DOHH2 (cell line): ENCODE measurements around the gene RGS7.

Experiments used
- EZH2phosphoT487 ChIP-seq: fragments of 200-600 bp; sonication (generic); IDR thresholded peaks from 2 replicates; pipeline ENCODE4 v1.6.1; 2017; ENCODE audit warnings: borderline replicate concordance, mild to moderate bottlenecking, antibody characterized with exemption, low read length, moderate library complexity, mixed read lengths
- TF ChIP-seq, protein P1 (sequence below): fragments of 200-600 bp; sonication (generic); IDR thresholded peaks from one replicate; pipeline ENCODE4 v1.5.1; 2014; ENCODE audit warnings: antibody characterized with exemption, mild to moderate bottlenecking, low read depth, low read length; ENCODE audit not compliant: poor library complexity, severe bottlenecking

DNA sequence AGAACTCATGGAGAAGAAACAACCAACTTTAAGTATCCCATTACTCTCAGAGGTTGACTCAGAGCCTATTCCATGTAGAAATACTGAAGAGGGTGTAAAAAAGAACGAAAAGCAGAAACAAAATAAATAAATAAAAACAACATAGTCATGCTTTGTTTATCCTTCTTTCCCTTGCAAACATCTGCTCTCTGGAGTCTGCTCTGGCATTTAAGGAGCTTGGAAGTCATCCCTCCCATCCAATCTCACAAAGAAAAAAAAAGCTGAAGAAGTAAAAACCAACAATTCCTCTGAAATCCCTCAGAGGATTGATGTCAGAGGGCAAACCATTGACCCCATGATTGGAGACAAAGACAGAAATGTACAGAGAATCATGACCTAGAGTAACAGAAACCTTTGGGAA, 442.5 kb downstream of the RGS7 start:
- TF ChIP-seq, protein P1, sequence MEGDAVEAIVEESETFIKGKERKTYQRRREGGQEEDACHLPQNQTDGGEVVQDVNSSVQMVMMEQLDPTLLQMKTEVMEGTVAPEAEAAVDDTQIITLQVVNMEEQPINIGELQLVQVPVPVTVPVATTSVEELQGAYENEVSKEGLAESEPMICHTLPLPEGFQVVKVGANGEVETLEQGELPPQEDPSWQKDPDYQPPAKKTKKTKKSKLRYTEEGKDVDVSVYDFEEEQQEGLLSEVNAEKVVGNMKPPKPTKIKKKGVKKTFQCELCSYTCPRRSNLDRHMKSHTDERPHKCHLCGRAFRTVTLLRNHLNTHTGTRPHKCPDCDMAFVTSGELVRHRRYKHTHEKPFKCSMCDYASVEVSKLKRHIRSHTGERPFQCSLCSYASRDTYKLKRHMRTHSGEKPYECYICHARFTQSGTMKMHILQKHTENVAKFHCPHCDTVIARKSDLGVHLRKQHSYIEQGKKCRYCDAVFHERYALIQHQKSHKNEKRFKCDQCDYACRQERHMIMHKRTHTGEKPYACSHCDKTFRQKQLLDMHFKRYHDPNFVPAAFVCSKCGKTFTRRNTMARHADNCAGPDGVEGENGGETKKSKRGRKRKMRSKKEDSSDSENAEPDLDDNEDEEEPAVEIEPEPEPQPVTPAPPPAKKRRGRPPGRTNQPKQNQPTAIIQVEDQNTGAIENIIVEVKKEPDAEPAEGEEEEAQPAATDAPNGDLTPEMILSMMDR, result no peak
- TF ChIP-seq EZH2phosphoT487, result no peak
